Mesendoderm (in vitro differentiated cells): ENCODE measurements around the gene ZNF473.
A peak's percentile ranks its signal among the peaks of the same experiment; 100 is the strongest.

Experiments used
- DNase-seq: peaks from one replicate; pipeline ENCODE4 v3.0.0; 2013
- H2AK5ac ChIP-seq: 2 replicates; pipeline ENCODE4 v1.6.1; 2013; ENCODE audit warnings: low read length, inconsistent platforms
- H2BK120ac ChIP-seq: 2 replicates; pipeline ENCODE4 v1.6.1; 2013; ENCODE audit warnings: low read depth, mild to moderate bottlenecking, low read length, moderate library complexity, mixed read lengths
- H2BK15ac ChIP-seq: replicated peaks from 2 replicates; pipeline ENCODE4 v1.6.1; 2013; ENCODE audit warnings: low read depth, mild to moderate bottlenecking, moderate library complexity
- H2BK5ac ChIP-seq: 2 replicates; pipeline ENCODE4 v1.6.1; 2013; ENCODE audit warnings: low read length, inconsistent platforms
- H3K18ac ChIP-seq: 2 replicates; pipeline ENCODE4 v1.6.1; 2013; ENCODE audit warnings: mild to moderate bottlenecking, low read length, mixed read lengths
- H3K23ac ChIP-seq: one replicate; pipeline ENCODE4 v1.6.1; 2013; ENCODE audit warnings: low read length
- H3K27ac ChIP-seq: 2 replicates; pipeline ENCODE4 v1.5.1; 2013; ENCODE audit warnings: low read depth, mild to moderate bottlenecking, inconsistent platforms, low read length, moderate library complexity
- H3K27me3 ChIP-seq: 2 replicates; pipeline ENCODE4 v1.6.1; 2013; ENCODE audit warnings: low read length, control low read depth, mild to moderate bottlenecking, inconsistent platforms; ENCODE audit not compliant: insufficient read depth, poor library complexity
- H3K36me3 ChIP-seq: 2 replicates; pipeline ENCODE4 v1.6.1; 2013; ENCODE audit warnings: low read length, inconsistent platforms; ENCODE audit not compliant: control insufficient read depth, insufficient read depth
- H3K4ac ChIP-seq: one replicate; pipeline ENCODE4 v1.6.1; 2013; ENCODE audit warnings: low read depth, mild to moderate bottlenecking, low read length, moderate library complexity
- H3K4me1 ChIP-seq: 2 replicates; pipeline ENCODE4 v1.6.1; 2013; ENCODE audit warnings: low read depth, low read length, inconsistent platforms; ENCODE audit not compliant: control insufficient read depth
- H3K4me2 ChIP-seq: 2 replicates; pipeline ENCODE4 v1.6.1; 2013; ENCODE audit warnings: low read length
- H3K4me3 ChIP-seq: 2 replicates; pipeline ENCODE4 v1.5.1; 2013; ENCODE audit warnings: mild to moderate bottlenecking, low read length
- H3K56ac ChIP-seq: one replicate; pipeline ENCODE4 v1.6.1; 2013; ENCODE audit warnings: low read length
- H3K79me1 ChIP-seq: 2 replicates; pipeline ENCODE4 v1.6.1; 2013; ENCODE audit warnings: low read length, inconsistent platforms
- H3K79me2 ChIP-seq: 2 replicates; pipeline ENCODE4 v1.6.1; 2013; ENCODE audit warnings: mild to moderate bottlenecking, low read length; ENCODE audit not compliant: control insufficient read depth, insufficient read depth
- H3K9ac ChIP-seq: 2 replicates; pipeline ENCODE4 v1.6.1; 2013; ENCODE audit warnings: low read length, inconsistent platforms
- H4K5ac ChIP-seq: one replicate; pipeline ENCODE4 v1.6.1; 2013; ENCODE audit warnings: low read length
- H4K8ac ChIP-seq: one replicate; pipeline ENCODE4 v1.6.1; 2013; ENCODE audit warnings: low read depth, mild to moderate bottlenecking, control low read depth, low read length, moderate library complexity
- WGBS: extraction: QIAGEN DNeasy Blood & Tissue Kit; methylation state at CpG from one replicate; pipeline ENCODE4 v1.1.7; 2013; ENCODE audit warnings: low lambda C conversion rate, missing lambda C conversion rate; ENCODE audit not compliant: insufficient coverage; ENCODE audit errors: extremely low coverage; 5-methylcytosine and 5-hydroxymethylcytosine counted together

The ZNF473 gene

GRCh38 chr19:50003810-50004419, 21.9 kb upstream of the ZNF473 start:
- no peaks in the 10 kb centered on the region for H3K79me1 ChIP-seq

DNA sequence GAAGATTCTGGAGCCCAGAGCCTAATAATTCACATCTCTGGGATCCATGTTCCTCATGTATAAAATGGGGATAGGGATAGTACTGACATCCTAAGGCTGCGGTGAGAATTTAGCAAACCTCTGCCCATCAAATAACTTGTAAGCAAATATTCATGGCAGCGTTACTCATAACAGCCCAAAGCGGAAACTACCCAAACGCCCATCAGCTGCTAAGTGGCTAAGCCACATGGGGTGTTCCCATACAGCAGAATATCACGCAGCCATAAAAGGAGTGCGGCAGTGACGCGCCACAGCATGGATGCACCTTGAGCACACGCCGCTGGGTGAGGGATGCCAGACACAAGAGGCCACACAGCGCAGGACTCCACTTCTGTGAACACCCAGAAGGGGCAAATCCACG, 20.4 kb upstream of the ZNF473 start:
- H3K18ac ChIP-seq = no peak overlapping the region
- H3K4ac ChIP-seq = no peak overlapping the region
- H3K4me3 ChIP-seq = no peak overlapping the region
- no peak overlapping the region for H2AK5ac ChIP-seq
- no peak overlapping the region for H2BK5ac ChIP-seq
- no peak overlapping the region for H3K27ac ChIP-seq
- H3K9ac ChIP-seq = no peak overlapping the region
- DNase-seq = no peak
- no peak overlapping the region for H4K8ac ChIP-seq
- H3K4me1 ChIP-seq = no peaks in the 10 kb centered on the region
- no peak overlapping the region for H3K56ac ChIP-seq
- H2BK120ac ChIP-seq = no peak overlapping the region
- H3K36me3 ChIP-seq = peaks cover 3% of the 10 kb centered on the region
- no peaks in the 10 kb centered on the region for H3K79me1 ChIP-seq
- H4K5ac ChIP-seq = no peak overlapping the region
- no peaks in the 10 kb centered on the region for H3K27me3 ChIP-seq
- no CpG with 5 or more reads among the region's 12 CpGs for WGBS
- H3K23ac ChIP-seq = no peak overlapping the region
- no peak overlapping the region for H2BK15ac ChIP-seq
- no peak overlapping the region for H3K4me2 ChIP-seq
- no peaks in the 10 kb centered on the region for H3K79me2 ChIP-seq

More at GRCh38 chr19:50003810-50004419, 21.9 kb upstream of the ZNF473 start:
- no peak overlapping the region for H3K27ac ChIP-seq
- H2AK5ac ChIP-seq = no peak overlapping the region
- H4K8ac ChIP-seq = no peak overlapping the region
- no peak overlapping the region for H3K18ac ChIP-seq
- H3K23ac ChIP-seq = no peak overlapping the region
- no peak for DNase-seq
- no peak overlapping the region for H3K4me2 ChIP-seq
- WGBS = no CpG with 5 or more reads among the region's 11 CpGs
- H3K9ac ChIP-seq = no peak overlapping the region
- H3K4ac ChIP-seq = no peak overlapping the region
- no peak overlapping the region for H2BK5ac ChIP-seq
- H2BK15ac ChIP-seq = no peak overlapping the region
- H3K27me3 ChIP-seq = no peaks in the 10 kb centered on the region
- no peak overlapping the region for H3K4me3 ChIP-seq
- no peak overlapping the region for H4K5ac ChIP-seq
- no peaks in the 10 kb centered on the region for H3K79me2 ChIP-seq
- no peaks in the 10 kb centered on the region for H3K4me1 ChIP-seq
- H3K56ac ChIP-seq = no peak overlapping the region
- H3K36me3 ChIP-seq = peaks cover 3% of the 10 kb centered on the region
- H2BK120ac ChIP-seq = no peak overlapping the region

- Histone ChIP-seq H3K56ac (no peak overlapping the region), H3K4me1 (no peaks in the 10 kb centered on the region), H3K4me2 (no peak overlapping the region), H3K36me3 (peaks cover 3% of the 10 kb centered on the region), H3K27me3 (no peaks in the 10 kb centered on the region), H4K5ac (no peak overlapping the region), H3K79me1 (no peaks in the 10 kb centered on the region), H2BK15ac (no peak overlapping the region), H3K4me3 (no peak overlapping the region), H3K79me2 (no peaks in the 10 kb centered on the region), H3K4ac (no peak overlapping the region), H3K9ac (no peak overlapping the region), H4K8ac (no peak overlapping the region), H3K18ac (no peak overlapping the region), H2BK120ac (no peak overlapping the region), H2AK5ac (no peak overlapping the region), H3K23ac (no peak overlapping the region), H2BK5ac (no peak overlapping the region), H3K27ac (no peak overlapping the region)
- no peak for DNase-seq
- no CpG with 5 or more reads among the region's 10 CpGs for WGBS
These were observed 18.6 kb upstream of the ZNF473 start for GRCh38 chr19:50007170-50007569.

DNA sequence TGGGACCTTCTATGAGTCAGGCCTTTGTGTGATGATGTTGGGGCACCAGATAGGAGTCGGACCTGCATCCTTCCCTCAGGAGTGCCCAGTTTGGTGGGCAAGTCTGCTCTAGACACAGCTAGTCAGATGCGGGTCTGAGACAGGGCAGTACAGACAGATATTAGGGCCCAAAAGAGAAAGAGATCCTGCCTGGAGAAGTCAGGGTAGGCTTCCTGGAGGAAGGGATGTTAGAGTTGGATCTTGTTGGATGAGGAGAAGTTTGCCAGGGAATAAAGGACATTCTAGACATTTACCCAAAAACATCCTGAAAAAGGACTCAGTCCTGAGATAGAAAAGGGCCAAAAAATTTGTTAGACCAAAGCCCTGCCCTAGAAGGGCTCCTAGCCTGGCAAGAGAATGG, 17.9 kb upstream of the ZNF473 start:
- WGBS = no CpG with 5 or more reads among the region's 2 CpGs
- H3K79me2 ChIP-seq = no peaks in the 10 kb centered on the region

GRCh38 chr19:50008532-50008931, 17.3 kb upstream of the ZNF473 start:
- Histone ChIP-seq H2BK120ac (no peak overlapping the region), H3K23ac (no peak overlapping the region), H3K79me1 (no peaks in the 10 kb centered on the region), H2BK15ac (no peak overlapping the region), H3K4ac (no peak overlapping the region), H3K9ac (no peak overlapping the region), H4K8ac (no peak overlapping the region), H3K27me3 (no peaks in the 10 kb centered on the region), H2AK5ac (no peak overlapping the region), H3K18ac (no peak overlapping the region), H3K27ac (no peak overlapping the region), H3K36me3 (peaks cover 3% of the 10 kb centered on the region), H3K79me2 (no peaks in the 10 kb centered on the region), H3K4me3 (no peak overlapping the region), H3K4me1 (no peaks in the 10 kb centered on the region), H3K56ac (no peak overlapping the region), H4K5ac (no peak overlapping the region), H3K4me2 (no peak overlapping the region), H2BK5ac (no peak overlapping the region)
- WGBS = no CpG with 5 or more reads among the region's 10 CpGs
- DNase-seq = peak; percentile 66

More for the DNA sequence above, 17.9 kb upstream of the ZNF473 start:
- Histone ChIP-seq H3K4ac (no peak overlapping the region), H3K23ac (no peak overlapping the region), H3K4me3 (no peak overlapping the region), H3K18ac (no peak overlapping the region), H3K9ac (no peak overlapping the region), H3K27me3 (no peaks in the 10 kb centered on the region), H3K36me3 (peaks cover 3% of the 10 kb centered on the region), H4K5ac (no peak overlapping the region), H3K56ac (no peak overlapping the region), H4K8ac (no peak overlapping the region), H3K4me1 (no peaks in the 10 kb centered on the region), H3K4me2 (no peak overlapping the region), H2BK120ac (no peak overlapping the region), H3K79me1 (no peaks in the 10 kb centered on the region), H2BK5ac (no peak overlapping the region), H2BK15ac (no peak overlapping the region), H3K27ac (no peak overlapping the region), H2AK5ac (no peak overlapping the region)
- no peak for DNase-seq

GRCh38 chr19:50016225-50016807, 9.5 kb upstream of the ZNF473 start:
- Histone ChIP-seq H3K79me1 (no peaks in the 10 kb centered on the region), H3K56ac (no peak overlapping the region), H3K4me1 (no peaks in the 10 kb centered on the region), H3K4ac (no peak overlapping the region), H4K8ac (no peak overlapping the region), H3K4me3 (no peak overlapping the region), H2BK120ac (no peak overlapping the region), H2AK5ac (no peak overlapping the region), H4K5ac (no peak overlapping the region), H3K79me2 (no peaks in the 10 kb centered on the region), H3K18ac (no peak overlapping the region), H2BK5ac (no peak overlapping the region), H3K4me2 (no peak overlapping the region), H3K36me3 (peaks cover 3% of the 10 kb centered on the region), H3K9ac (no peak overlapping the region), H2BK15ac (no peak overlapping the region), H3K27me3 (no peaks in the 10 kb centered on the region), H3K23ac (no peak overlapping the region), H3K27ac (no peak overlapping the region)
- DNase-seq = no peak
- no CpG with 5 or more reads among the region's 1 CpG for WGBS
